Activated CD4-positive, alpha-beta memory T cell treated with anti-CD3 and anti-CD28 coated beads for 36 hours (primary cell): ENCODE results near the gene ACOX1. TPM values are rescaled to one million over a fixed set of nuclear protein-coding genes. Genes with fewer than 3 reads are reported as not detected.

Source experiments
- CTCF ChIA-PET: fragments of 350-600 bp; sonication (Branson Sonifier 250); formaldehyde crosslinking; loops from one replicate; lab custom pipeline; 2021; ENCODE audit warnings: antibody characterized with exemption, inconsistent platforms; lab: Charles Lee
- POLR2A ChIA-PET: fragments of 350-600 bp; sonication (Branson Sonifier 250); formaldehyde crosslinking; loops from one replicate; lab custom pipeline; 2021; ENCODE audit warnings: antibody characterized with exemption; lab: Charles Lee
- DNase-seq: peaks from one replicate; pipeline ENCODE4 v3.0.0-alpha.2; 2020
- H3K27ac Mint-ChIP-seq: one replicate; pipeline ENCODE4 v1.8.0; 2021; ENCODE audit warnings: mixed read lengths
- H3K27me3 Mint-ChIP-seq: one replicate; pipeline ENCODE4 v1.8.0; 2021; ENCODE audit warnings: mixed read lengths
- H3K36me3 Mint-ChIP-seq: one replicate; pipeline ENCODE4 v1.8.0; 2021; ENCODE audit warnings: mixed read lengths
- H3K4me1 Mint-ChIP-seq: one replicate; pipeline ENCODE4 v1.8.0; 2021; ENCODE audit warnings: low read depth, mixed read lengths
- H3K4me3 Mint-ChIP-seq: one replicate; pipeline ENCODE4 v1.8.0; 2021; ENCODE audit warnings: mild to moderate bottlenecking, mixed read lengths
- H3K9me3 Mint-ChIP-seq: one replicate; pipeline ENCODE4 v1.8.0; 2021; ENCODE audit warnings: mixed read lengths
- intact Hi-C: fragments of 100-400 bp; cut with micrococcal nuclease; formaldehyde crosslinking; loops from one replicate; pipeline ENCODE4 v1.15.1; 2023
- total RNA-seq, 2 experiments: library from RNA; stranded (reverse); gene quantifications; one replicate each; pipeline ENCODE4 v1.2.3, GENCODE V29; 2021

Gene ACOX1
- total RNA-seq, 2 experiments from 2014 or later: 34.0 to 35.1 TPM

DNA sequence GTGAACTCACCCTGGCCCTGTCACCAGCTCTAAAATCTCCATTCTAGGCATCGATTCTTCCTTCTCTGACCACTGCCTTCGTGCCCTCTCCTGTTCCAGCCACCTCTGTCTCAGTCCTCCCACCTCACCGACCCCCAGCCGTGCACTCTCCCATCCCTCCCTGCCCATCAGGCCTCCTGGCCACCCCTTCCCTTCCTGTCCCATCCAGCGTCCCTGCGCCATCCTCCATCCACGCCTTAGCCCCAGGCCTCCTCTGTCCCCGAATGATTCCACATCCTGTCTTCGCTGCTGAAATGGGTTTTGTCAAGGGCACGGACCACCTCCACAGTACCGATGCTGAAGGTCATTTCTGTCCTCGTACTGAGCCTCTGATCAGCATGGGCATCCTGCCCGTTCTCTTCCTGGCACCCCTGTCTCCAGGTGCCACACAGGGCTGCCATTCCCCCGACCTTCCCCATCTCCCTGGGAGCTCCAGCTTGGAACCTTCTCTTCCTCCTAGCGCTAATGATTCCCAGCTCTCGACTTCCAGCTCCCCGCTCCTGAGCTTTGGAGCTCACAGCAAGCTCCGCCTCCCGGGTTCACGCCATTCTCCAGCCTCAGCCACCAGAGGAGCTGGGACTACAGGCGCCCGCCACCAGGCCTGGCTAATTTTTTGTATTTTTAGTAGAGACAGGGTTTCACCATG lies 84.8 kb downstream of the ACOX1 start:
- Mint-ChIP-seq H3K4me1 (peaks cover 24% of the 10 kb centered on the region), H3K27ac (peak overlapping the region; percentile 18), H3K36me3 (peaks cover 7% of the 10 kb centered on the region), H3K27me3 (no peaks in the 10 kb centered on the region), H3K9me3 (no peaks in the 10 kb centered on the region), H3K4me3 (no peak overlapping the region)
- POLR2A ChIA-PET: no interaction called here
- intact Hi-C loops: loop anchor here (2.0 kb wide), 1 partner anchor 29 kb away; no protein-coding TSS in a partner anchor
- no peak for DNase-seq
- CTCF ChIA-PET: interaction anchor here (1.3 to 3.3 kb wide), 4 partner anchors 12 to 141 kb away, joined by 5 to 16 read pairs (median 10); partner anchors contain the start of genes MRPL38 and TRIM47

GRCh38 chr17:75893305-75894048 lies 85.5 kb downstream of the ACOX1 start:
- Mint-ChIP-seq H3K27me3 (no peaks in the 10 kb centered on the region), H3K36me3 (no peaks in the 10 kb centered on the region), H3K27ac (peak overlapping the region; percentile 18), H3K9me3 (no peaks in the 10 kb centered on the region), H3K4me3 (no peak overlapping the region), H3K4me1 (peaks cover 24% of the 10 kb centered on the region)
- intact Hi-C loops: loop anchor here (2.0 kb wide), 1 partner anchor 29 kb away; no protein-coding TSS in a partner anchor
- ChIA-PET CTCF (interaction anchor here (0.5 to 3.3 kb wide), 4 partner anchors 12 to 28 kb away, joined by 3 to 16 read pairs (median 4); partner anchors contain the start of genes MRPL38 and TRIM47), POLR2A (interaction anchor here (1.1 kb wide), 2 partner anchors 15 to 57 kb away, joined by 3 to 4 read pairs; partner anchors contain the start of gene TRIM47)
- no peak for DNase-seq

GRCh38 chr17:75892556-75893224 lies 86.3 kb downstream of the ACOX1 start:
- Mint-ChIP-seq H3K27ac (no peak overlapping the region), H3K9me3 (no peaks in the 10 kb centered on the region), H3K4me3 (no peak overlapping the region), H3K27me3 (no peaks in the 10 kb centered on the region), H3K36me3 (no peaks in the 10 kb centered on the region), H3K4me1 (peaks cover 24% of the 10 kb centered on the region)
- intact Hi-C loops: no loop called here
- ChIA-PET POLR2A (interaction anchor here (1.1 kb wide), 2 partner anchors 14 to 56 kb away, joined by 3 to 4 read pairs; partner anchors contain the start of gene TRIM47), CTCF (interaction anchor here (0.5 to 1.1 kb wide), 4 partner anchors 13 to 28 kb away, joined by 3 to 5 read pairs (median 3); partner anchors contain the start of gene TRIM47)
- DNase-seq: no peak

- Mint-ChIP-seq H3K27ac (no peak overlapping the region), H3K4me1 (peaks cover 20% of the 10 kb centered on the region), H3K36me3 (no peaks in the 10 kb centered on the region), H3K9me3 (no peaks in the 10 kb centered on the region), H3K27me3 (no peaks in the 10 kb centered on the region), H3K4me3 (no peak overlapping the region)
- DNase-seq: no peak
- ChIA-PET POLR2A (interaction anchor here (1.1 kb wide), 2 partner anchors 13 to 56 kb away, joined by 3 to 4 read pairs; partner anchors contain the start of gene TRIM47), CTCF (interaction anchor here (1.0 to 1.1 kb wide), 2 partner anchors 14 to 16 kb away, joined by 3 read pairs; no protein-coding TSS in a partner anchor)
- intact Hi-C loops: no loop called here
Observed at GRCh38 chr17:75891605-75892555, 87.1 kb downstream of the ACOX1 start.

Other genes starting within 250 kb of the ACOX1 start
- gene GALK1, start 214.0 kb downstream of the ACOX1 start, total RNA-seq: 10 to 100 TPM; 69.3 to 69.7 TPM
- gene UNK, start 194.4 kb downstream of the ACOX1 start, total RNA-seq: 10 to 100 TPM; 21.8 to 24.7 TPM
- 100 to 1,000 TPM; 135 to 139 TPM for gene UNC13D, start 134.8 kb downstream of the ACOX1 start, total RNA-seq
- gene WBP2, start 123.8 kb downstream of the ACOX1 start, total RNA-seq: 10 to 100 TPM; 79.1 to 80.6 TPM
- 10 to 100 TPM; 18.5 to 19.5 TPM for gene TRIM47, start 100.6 kb downstream of the ACOX1 start, total RNA-seq
- gene TRIM65, start 82.2 kb downstream of the ACOX1 start, total RNA-seq: 10 to 100 TPM; 27.5 to 28.2 TPM
- 100 to 1,000 TPM; 108 TPM for gene MRPL38, start 74.3 kb downstream of the ACOX1 start, total RNA-seq
- 10 to 100 TPM; 17.2 to 18.1 TPM for gene FBF1, start 38.1 kb downstream of the ACOX1 start, total RNA-seq
- 10 to 100 TPM; 11.4 to 12.3 TPM for gene TEN1, start 74 bp upstream of the ACOX1 start, total RNA-seq
- 1 to 10 TPM; 2.9 to 3.7 TPM for gene CDK3, start 21.7 kb upstream of the ACOX1 start, total RNA-seq
- gene EVPL, start 48.1 kb upstream of the ACOX1 start, total RNA-seq: under 1 TPM in 1 of 2 experiments, not detected in 1; 0.02 TPM
- gene SRP68, start 93.4 kb upstream of the ACOX1 start, total RNA-seq: 100 to 1,000 TPM; 142 to 148 TPM
- 1 to 10 TPM; 3.5 to 4.8 TPM for gene GALR2, start 95.6 kb upstream of the ACOX1 start, total RNA-seq
- gene ZACN, start 100.0 kb upstream of the ACOX1 start, total RNA-seq: 1 to 10 TPM; 4.9 to 5.1 TPM
- gene EXOC7, start 124.6 kb upstream of the ACOX1 start, total RNA-seq: 10 to 100 TPM; 63.3 to 66.0 TPM
- under 1 TPM; 0.22 to 0.29 TPM for gene FOXJ1, start 162.1 kb upstream of the ACOX1 start, total RNA-seq